Neural cell (in vitro differentiated cells): ENCODE results near the gene IKZF5. TPM values are rescaled to one million over a fixed set of nuclear protein-coding genes. Genes with fewer than 3 reads are reported as not detected.

Experiments used
- H2AFZ ChIP-seq: fragments of 200-600, 300-800 bp; sonication (generic), shearing (Covaris generic); 2 replicates; pipeline ENCODE4 v1.6.0; 2014; ENCODE audit warnings: low read depth, mild to moderate bottlenecking, antibody characterized with exemption, low read length, moderate library complexity
- H3F3A ChIP-seq: fragments of 200-600 bp; shearing (Covaris generic); 2 replicates; pipeline ENCODE4 v1.6.1; 2016; ENCODE audit warnings: mild to moderate bottlenecking, moderate library complexity, mixed read lengths, antibody characterized with exemption, low read length; ENCODE audit not compliant: insufficient read depth, poor library complexity, severe bottlenecking
- H3K27ac ChIP-seq: fragments of 200-600, 300-800 bp; sonication (generic), shearing (Covaris generic); 2 replicates; pipeline ENCODE4 v1.5.1; 2014; ENCODE audit warnings: mild to moderate bottlenecking, low read length, moderate library complexity
- H3K27me3 ChIP-seq: fragments of 300-800, 200-600 bp; sonication (generic), shearing (Covaris generic); 2 replicates; pipeline ENCODE4 v1.6.0; 2014; ENCODE audit warnings: mild to moderate bottlenecking, low read depth, low read length, moderate library complexity; ENCODE audit not compliant: insufficient read depth
- H3K36me3 ChIP-seq: fragments of 300-800, 200-600 bp; sonication (generic), shearing (Covaris generic); 2 replicates; pipeline ENCODE4 v1.5.1; 2014; ENCODE audit warnings: mild to moderate bottlenecking, antibody characterized with exemption, low read length, moderate library complexity; ENCODE audit not compliant: insufficient read depth
- H3K4me2 ChIP-seq: fragments of 300-800, 200-600 bp; sonication (generic), shearing (Covaris generic); 2 replicates; pipeline ENCODE4 v1.6.0; 2014; ENCODE audit warnings: mild to moderate bottlenecking, low read length
- H3K4me3 ChIP-seq: fragments of 300-800, 200-600 bp; sonication (generic), shearing (Covaris generic); 2 replicates; pipeline ENCODE4 v1.5.1; 2014; ENCODE audit warnings: mild to moderate bottlenecking, low read length, moderate library complexity
- H3K79me2 ChIP-seq: fragments of 200-600 bp; shearing (Covaris generic); replicated peaks from 2 replicates; pipeline ENCODE4 v1.6.0; 2014; ENCODE audit warnings: mild to moderate bottlenecking, low read length, moderate library complexity; ENCODE audit not compliant: insufficient read depth
- H3K9ac ChIP-seq: fragments of 300-800, 200-600 bp; sonication (generic), shearing (Covaris generic); 2 replicates; pipeline ENCODE4 v1.6.1; 2016; ENCODE audit warnings: mild to moderate bottlenecking, low read length, mixed read lengths
- H3K9me2 ChIP-seq: fragments of 200-600 bp; shearing (Covaris generic); 2 replicates; pipeline ENCODE4 v1.6.1; 2016; ENCODE audit warnings: mild to moderate bottlenecking, low read length, mixed read lengths; ENCODE audit not compliant: insufficient read depth
- H3K9me3 ChIP-seq: fragments of 200-600, 300-800 bp; sonication (generic), shearing (Covaris generic); 2 replicates; pipeline ENCODE4 v1.6.1; 2016; ENCODE audit warnings: mild to moderate bottlenecking, mixed run types, low read length, moderate library complexity, mixed read lengths
- H4K20me1 ChIP-seq: fragments of 200-600 bp; shearing (Covaris generic); 2 replicates; pipeline ENCODE4 v1.6.1; 2016; ENCODE audit warnings: mild to moderate bottlenecking, mixed run types; ENCODE audit not compliant: insufficient read depth
- CTCF ChIP-seq: fragments of 450-650 bp; IDR thresholded peaks from 2 replicates; pipeline ENCODE4 v1.5.1; 2014; ENCODE audit warnings: antibody characterized with exemption, mild to moderate bottlenecking, moderate library complexity; ENCODE audit not compliant: poor library complexity, severe bottlenecking
- EP300 ChIP-seq: fragments of 450-650 bp; conservative IDR thresholded peaks from 2 replicates; pipeline ENCODE4 v1.6.1; 2014; ENCODE audit warnings: antibody characterized with exemption, mild to moderate bottlenecking, moderate library complexity; ENCODE audit not compliant: poor library complexity, severe bottlenecking
- EZH2 ChIP-seq: fragments of 200-600, 300-800 bp; shearing (Covaris generic), sonication (generic); IDR thresholded peaks from 2 replicates; pipeline ENCODE4 v1.6.1; 2014; ENCODE audit warnings: antibody characterized with exemption, low read length, borderline replicate concordance, mild to moderate bottlenecking; ENCODE audit not compliant: insufficient read depth, poor library complexity, severe bottlenecking
- MXI1 ChIP-seq: fragments of 450-650 bp; conservative IDR thresholded peaks from 2 replicates; pipeline ENCODE4 v1.6.1; 2014; ENCODE audit warnings: antibody characterized with exemption, mild to moderate bottlenecking; ENCODE audit not compliant: poor library complexity, severe bottlenecking
- POLR2AphosphoS5 ChIP-seq: IDR thresholded peaks from 2 replicates; pipeline ENCODE4 v1.6.1; 2012
- RAD21 ChIP-seq: fragments of 450-650 bp; conservative IDR thresholded peaks from 2 replicates; pipeline ENCODE4 v1.6.1; 2014; ENCODE audit warnings: antibody characterized with exemption, mild to moderate bottlenecking, moderate library complexity
- SMC3 ChIP-seq: fragments of 450-650 bp; conservative IDR thresholded peaks from 2 replicates; pipeline ENCODE4 v1.6.1; 2014; ENCODE audit warnings: antibody characterized with exemption, mild to moderate bottlenecking, moderate library complexity; ENCODE audit not compliant: poor library complexity
- TAF1 ChIP-seq: IDR thresholded peaks from 2 replicates; pipeline ENCODE4 v1.6.1; 2012; ENCODE audit warnings: low read depth
- polyA plus RNA-seq: library from polyadenylated mRNA; depleted of rRNA; stranded (reverse); fragments of >200 nt; gene quantifications from 2 replicates; pipeline ENCODE4 v1.2.3, GENCODE V29; 2014
- TF ChIP-seq, protein P1 (sequence below): IDR thresholded peaks from 2 replicates; pipeline ENCODE4 v1.6.1; 2012; ENCODE audit warnings: borderline replicate concordance

IKZF5 gene
- polyA plus RNA-seq, 1 donor from 2014 or later: 11.0 TPM

GRCh38 chr10:123026302-123026701 is 17.7 kb upstream of the IKZF5 start:
- no peaks in the 10 kb centered on the region for H3K27me3 ChIP-seq
- TF ChIP-seq MXI1: no peak
- TF ChIP-seq, protein P1, sequence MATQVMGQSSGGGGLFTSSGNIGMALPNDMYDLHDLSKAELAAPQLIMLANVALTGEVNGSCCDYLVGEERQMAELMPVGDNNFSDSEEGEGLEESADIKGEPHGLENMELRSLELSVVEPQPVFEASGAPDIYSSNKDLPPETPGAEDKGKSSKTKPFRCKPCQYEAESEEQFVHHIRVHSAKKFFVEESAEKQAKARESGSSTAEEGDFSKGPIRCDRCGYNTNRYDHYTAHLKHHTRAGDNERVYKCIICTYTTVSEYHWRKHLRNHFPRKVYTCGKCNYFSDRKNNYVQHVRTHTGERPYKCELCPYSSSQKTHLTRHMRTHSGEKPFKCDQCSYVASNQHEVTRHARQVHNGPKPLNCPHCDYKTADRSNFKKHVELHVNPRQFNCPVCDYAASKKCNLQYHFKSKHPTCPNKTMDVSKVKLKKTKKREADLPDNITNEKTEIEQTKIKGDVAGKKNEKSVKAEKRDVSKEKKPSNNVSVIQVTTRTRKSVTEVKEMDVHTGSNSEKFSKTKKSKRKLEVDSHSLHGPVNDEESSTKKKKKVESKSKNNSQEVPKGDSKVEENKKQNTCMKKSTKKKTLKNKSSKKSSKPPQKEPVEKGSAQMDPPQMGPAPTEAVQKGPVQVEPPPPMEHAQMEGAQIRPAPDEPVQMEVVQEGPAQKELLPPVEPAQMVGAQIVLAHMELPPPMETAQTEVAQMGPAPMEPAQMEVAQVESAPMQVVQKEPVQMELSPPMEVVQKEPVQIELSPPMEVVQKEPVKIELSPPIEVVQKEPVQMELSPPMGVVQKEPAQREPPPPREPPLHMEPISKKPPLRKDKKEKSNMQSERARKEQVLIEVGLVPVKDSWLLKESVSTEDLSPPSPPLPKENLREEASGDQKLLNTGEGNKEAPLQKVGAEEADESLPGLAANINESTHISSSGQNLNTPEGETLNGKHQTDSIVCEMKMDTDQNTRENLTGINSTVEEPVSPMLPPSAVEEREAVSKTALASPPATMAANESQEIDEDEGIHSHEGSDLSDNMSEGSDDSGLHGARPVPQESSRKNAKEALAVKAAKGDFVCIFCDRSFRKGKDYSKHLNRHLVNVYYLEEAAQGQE: no peak
- TF ChIP-seq EZH2: no peak
- no peak for TF ChIP-seq EP300
- no peak for TF ChIP-seq POLR2AphosphoS5
- TF ChIP-seq CTCF: no peak
- TF ChIP-seq SMC3: no peak
- no peak for TF ChIP-seq RAD21
- TF ChIP-seq TAF1: no peak
- H3K4me3 ChIP-seq: no peak overlapping the region
- H3K36me3 ChIP-seq: no peaks in the 10 kb centered on the region
- no peaks in the 10 kb centered on the region for H4K20me1 ChIP-seq
- no peak overlapping the region for H3K4me2 ChIP-seq
- no peaks in the 10 kb centered on the region for H3K9me3 ChIP-seq
- H3K9ac ChIP-seq: no peak overlapping the region
- H3K9me2 ChIP-seq: no peaks in the 10 kb centered on the region
- no peaks in the 10 kb centered on the region for H3F3A ChIP-seq
- H3K27ac ChIP-seq: no peak overlapping the region
- no peaks in the 10 kb centered on the region for H3K79me2 ChIP-seq
- no peak overlapping the region for H2AFZ ChIP-seq

GRCh38 chr10:123024540-123024939 is 15.9 kb upstream of the IKZF5 start:
- no peaks in the 10 kb centered on the region for H3F3A ChIP-seq
- no peak overlapping the region for H3K27ac ChIP-seq
- no peak overlapping the region for H3K4me3 ChIP-seq
- H3K9ac ChIP-seq: no peak overlapping the region
- H3K9me3 ChIP-seq: no peaks in the 10 kb centered on the region
- H3K9me2 ChIP-seq: no peaks in the 10 kb centered on the region
- H3K4me2 ChIP-seq: no peak overlapping the region
- no peaks in the 10 kb centered on the region for H3K79me2 ChIP-seq
- H2AFZ ChIP-seq: no peak overlapping the region
- H3K27me3 ChIP-seq: no peaks in the 10 kb centered on the region
- H4K20me1 ChIP-seq: no peaks in the 10 kb centered on the region
- TF ChIP-seq TAF1 (no peak), EZH2 (no peak), POLR2AphosphoS5 (no peak), SMC3 (no peak), CTCF (no peak), MXI1 (no peak), RAD21 (no peak), EP300 (no peak)
- TF ChIP-seq, protein P1: no peak
- no peaks in the 10 kb centered on the region for H3K36me3 ChIP-seq
